ENCODE measurements around the gene HMOX1. TPM values are rescaled to one million over a fixed set of nuclear protein-coding genes. Genes with fewer than 3 reads are reported as not detected.

HMOX1 gene
- total and polyA plus RNA-seq, 2 of the 13 experiments (the other 11 are each of a cell fraction or from before 2014, with no cell fraction given), result 53.6 to 67.4 TPM

GRCh38 chr22:35350539-35351503 lies 30.1 kb upstream of the HMOX1 start (continued):
- TF ChIP-seq THAP8 (CRISPR knock-in tag; IDR thresholded peaks at IDR 0.05; ENCODE audit: borderline replicate concordance) (no peak), ZNF572 (CRISPR knock-in tag; IDR thresholded peaks at IDR 0.05) (no peak), UBTF (CRISPR knock-in tag; IDR thresholded peaks at IDR 0.05) (0 out of 2 replicates have a peak, but pooled peaks have one; percentile 24), MAX (IDR thresholded peaks at IDR 0.05) (no peak), TMF1 (CRISPR knock-in tag; IDR thresholded peaks at IDR 0.05; ENCODE audit: low read depth) (no peak), ZNF317 (CRISPR knock-in tag; IDR thresholded peaks at IDR 0.05) (no peak), KDM2A (CRISPR knock-in tag; IDR thresholded peaks at IDR 0.05; ENCODE audit: borderline replicate concordance, low read depth) (peak; percentile 97), RAD21 (CRISPR knock-in tag; IDR thresholded peaks at IDR 0.05) (peak; percentile 99), HDAC2 (CRISPR knock-in tag; IDR thresholded peaks at IDR 0.05) (peak; percentile 46; the same call in 1 of the 2 replicates), NFE2L2 (IDR thresholded peaks at IDR 0.05; ENCODE audit: low read length) (no peak), SRSF1 (optimal IDR thresholded peaks at IDR 0.05; ENCODE audit: low read depth, low read length) (no peak), ZNF382 (CRISPR knock-in tag; IDR thresholded peaks at IDR 0.05; ENCODE audit: borderline replicate concordance) (no peak), ZKSCAN8 (CRISPR knock-in tag; IDR thresholded peaks at IDR 0.05; ENCODE audit: borderline replicate concordance) (no peak), TCF12 (IDR thresholded peaks at IDR 0.05) (no peak), TCF12 (CRISPR knock-in tag; IDR thresholded peaks at IDR 0.05) (no peak), AHDC1 (CRISPR knock-in tag; IDR thresholded peaks at IDR 0.05; ENCODE audit: borderline replicate concordance) (no peak), ZNF275 (CRISPR knock-in tag; IDR thresholded peaks at IDR 0.05; ENCODE audit: borderline replicate concordance) (no peak), ZNF232 (CRISPR knock-in tag; IDR thresholded peaks at IDR 0.05; ENCODE audit: borderline replicate concordance) (peak; percentile 57; the same call in 1 of the 2 replicates)
